Measurements from ENCODE around the gene OLFML3. TPM values are rescaled to one million over a fixed set of nuclear protein-coding genes. Genes with fewer than 3 reads are reported as not detected.

Gene OLFML3, protein sequence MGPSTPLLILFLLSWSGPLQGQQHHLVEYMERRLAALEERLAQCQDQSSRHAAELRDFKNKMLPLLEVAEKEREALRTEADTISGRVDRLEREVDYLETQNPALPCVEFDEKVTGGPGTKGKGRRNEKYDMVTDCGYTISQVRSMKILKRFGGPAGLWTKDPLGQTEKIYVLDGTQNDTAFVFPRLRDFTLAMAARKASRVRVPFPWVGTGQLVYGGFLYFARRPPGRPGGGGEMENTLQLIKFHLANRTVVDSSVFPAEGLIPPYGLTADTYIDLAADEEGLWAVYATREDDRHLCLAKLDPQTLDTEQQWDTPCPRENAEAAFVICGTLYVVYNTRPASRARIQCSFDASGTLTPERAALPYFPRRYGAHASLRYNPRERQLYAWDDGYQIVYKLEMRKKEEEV
- total RNA-seq (15.4 and 16.0 TPM in 2 replicates), polyA plus RNA-seq (9.7 and 13.5 TPM in 2 replicates)

DNA sequence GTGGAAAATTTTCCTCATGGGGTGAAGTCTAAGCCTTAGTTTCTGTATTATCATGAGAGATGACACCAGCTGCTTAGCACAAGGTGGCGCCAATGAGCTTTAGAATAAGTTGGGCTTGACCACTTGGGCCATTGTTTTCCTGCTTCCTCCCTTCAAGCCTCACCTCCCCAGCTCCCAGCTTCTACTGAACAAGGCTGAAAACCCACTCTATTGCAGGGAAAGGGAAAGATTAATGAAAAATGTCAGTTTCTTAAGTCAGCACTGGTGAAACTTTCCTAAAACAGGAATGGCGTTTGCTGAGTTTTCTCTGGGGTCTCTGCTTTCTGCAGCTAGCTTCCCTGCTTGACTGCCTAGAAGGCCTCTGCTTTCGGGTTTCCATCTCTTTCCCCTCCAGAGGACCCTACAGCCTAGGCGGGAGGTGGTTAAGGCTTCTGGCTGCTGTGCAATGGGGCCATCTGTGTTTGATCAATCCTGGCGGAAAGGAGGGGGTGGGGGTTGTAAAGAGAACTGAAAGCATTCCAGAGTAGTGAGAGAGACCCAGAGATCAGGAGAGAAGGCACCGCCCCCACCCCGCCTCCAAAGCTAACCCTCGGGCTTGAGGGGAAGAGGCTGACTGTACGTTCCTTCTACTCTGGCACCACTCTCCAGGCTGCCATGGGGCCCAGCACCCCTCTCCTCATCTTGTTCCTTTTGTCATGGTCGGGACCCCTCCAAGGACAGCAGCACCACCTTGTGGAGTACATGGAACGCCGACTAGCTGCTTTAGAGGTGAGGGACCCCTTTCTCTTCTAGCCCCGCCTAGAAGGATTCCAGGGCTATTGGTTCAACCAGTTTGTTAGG, at the start of gene OLFML3:
Gene OLFML3 (plus strand): TSS at position 612 of the 840 bp plus-strand sequence. CDS start 43 bp downstream, at position 655.
- Histone ChIP-seq H3K36me3 (peaks cover 2% of the 10 kb centered on the region), H3K4me1 (ENCODE audit: low read depth) (peaks cover 21% of the 10 kb centered on the region), H3K27ac (peak within 1 kb of the TSS; percentile 91), H3K27me3 (no peaks in the 10 kb centered on the region), H3K4me3 (no peak within 1 kb of the TSS), H3K9me3 (ENCODE audit: low read depth) (no peaks in the 10 kb centered on the region)
- DNase-seq (ENCODE audit: low read depth in 1 of 2, low spot score in 1 of 2) = peak; percentile 93 to 98
- TF ChIP-seq, protein P1, sequence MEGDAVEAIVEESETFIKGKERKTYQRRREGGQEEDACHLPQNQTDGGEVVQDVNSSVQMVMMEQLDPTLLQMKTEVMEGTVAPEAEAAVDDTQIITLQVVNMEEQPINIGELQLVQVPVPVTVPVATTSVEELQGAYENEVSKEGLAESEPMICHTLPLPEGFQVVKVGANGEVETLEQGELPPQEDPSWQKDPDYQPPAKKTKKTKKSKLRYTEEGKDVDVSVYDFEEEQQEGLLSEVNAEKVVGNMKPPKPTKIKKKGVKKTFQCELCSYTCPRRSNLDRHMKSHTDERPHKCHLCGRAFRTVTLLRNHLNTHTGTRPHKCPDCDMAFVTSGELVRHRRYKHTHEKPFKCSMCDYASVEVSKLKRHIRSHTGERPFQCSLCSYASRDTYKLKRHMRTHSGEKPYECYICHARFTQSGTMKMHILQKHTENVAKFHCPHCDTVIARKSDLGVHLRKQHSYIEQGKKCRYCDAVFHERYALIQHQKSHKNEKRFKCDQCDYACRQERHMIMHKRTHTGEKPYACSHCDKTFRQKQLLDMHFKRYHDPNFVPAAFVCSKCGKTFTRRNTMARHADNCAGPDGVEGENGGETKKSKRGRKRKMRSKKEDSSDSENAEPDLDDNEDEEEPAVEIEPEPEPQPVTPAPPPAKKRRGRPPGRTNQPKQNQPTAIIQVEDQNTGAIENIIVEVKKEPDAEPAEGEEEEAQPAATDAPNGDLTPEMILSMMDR (IDR thresholded peaks at IDR 0.05; ENCODE audit: low read depth, low read length) = peak; percentile 70

DNA sequence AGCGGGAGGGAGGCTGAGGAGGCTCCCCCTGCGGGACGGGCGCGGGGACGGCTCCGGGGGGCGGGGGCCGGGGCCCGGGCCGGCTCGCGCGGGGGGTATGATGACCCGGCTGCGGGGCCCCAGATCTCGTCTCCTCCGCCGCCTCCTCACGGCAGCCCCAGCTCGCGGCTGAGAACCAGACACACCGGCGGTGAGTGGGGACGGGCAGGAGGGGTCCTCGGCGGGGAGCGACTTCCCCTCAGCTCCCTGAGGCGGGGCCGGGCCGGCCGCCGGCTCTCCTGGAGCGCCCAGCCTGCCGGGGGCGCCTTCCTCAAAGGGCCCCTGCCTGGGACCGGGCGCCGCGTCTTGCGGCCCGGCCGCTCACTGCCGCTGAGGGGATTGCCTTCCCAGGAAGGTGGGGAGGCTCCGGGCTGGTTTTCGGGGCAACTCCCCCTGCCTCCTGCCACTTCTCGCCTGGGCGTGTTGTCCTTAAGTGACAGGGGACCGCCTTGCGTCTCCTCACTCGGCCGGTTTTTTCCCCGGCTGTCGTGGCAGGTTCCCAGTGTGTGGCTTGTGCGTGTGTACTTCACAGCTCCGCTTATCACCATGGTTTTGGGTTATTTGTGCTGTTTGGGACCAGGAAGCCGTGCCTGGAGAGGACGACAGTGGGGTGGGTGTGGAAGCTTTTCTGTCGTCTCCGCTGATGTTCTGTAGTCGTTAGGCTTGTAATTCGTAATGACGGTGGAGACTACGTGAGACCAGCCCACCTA, 49.4 kb upstream of the OLFML3 start:
- no peaks in the 10 kb centered on the region for H3K27me3 ChIP-seq
- no peaks in the 10 kb centered on the region for H3K9me3 ChIP-seq (ENCODE audit: low read depth)
- DNase-seq (ENCODE audit: low read depth in 1 of 2, low spot score in 1 of 2) = peak; percentile 34 to 71
- peak overlapping the region; percentile 88 for H3K27ac ChIP-seq
- peak overlapping the region; percentile 85 for H3K4me3 ChIP-seq
- H3K4me1 ChIP-seq (ENCODE audit: low read depth) = peaks cover 24% of the 10 kb centered on the region
- no peaks in the 10 kb centered on the region for H3K36me3 ChIP-seq
- TF ChIP-seq, protein P1 (IDR thresholded peaks at IDR 0.05; ENCODE audit: low read depth, low read length) = peak; percentile 23

DNA sequence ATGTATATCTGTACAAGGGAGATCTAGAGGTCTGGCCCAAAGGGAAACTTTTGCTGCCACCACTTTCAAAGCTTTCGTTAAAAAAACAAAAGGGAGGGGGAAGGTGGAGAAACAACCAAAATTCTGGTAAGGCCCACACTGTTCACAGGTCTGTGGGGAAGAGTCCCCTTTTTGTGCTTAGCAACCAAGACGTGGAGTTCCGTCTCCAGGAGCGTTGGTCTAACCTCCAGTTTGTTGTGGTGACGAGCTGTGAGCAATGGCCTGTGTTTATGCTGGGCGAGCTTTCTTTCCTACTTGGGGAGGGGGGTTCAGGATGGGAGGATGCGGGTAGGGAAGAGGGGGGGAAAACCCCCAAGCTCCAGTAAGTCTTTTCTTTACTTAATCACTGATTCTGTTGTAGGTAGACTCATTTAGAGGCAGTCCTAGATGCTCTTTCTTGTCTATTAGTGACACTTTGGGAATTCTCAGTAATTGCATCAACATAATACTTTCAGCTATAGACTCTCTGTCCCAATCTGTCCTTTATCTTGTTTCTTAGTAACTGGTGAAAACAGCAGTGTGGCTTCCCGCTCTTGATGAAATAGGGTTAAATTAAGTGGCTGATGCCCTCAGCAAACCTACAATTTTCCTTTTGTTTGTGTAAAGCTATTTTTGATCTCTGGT, 48.6 kb upstream of the OLFML3 start:
- peak; percentile 18 to 71 for DNase-seq (ENCODE audit: low read depth in 1 of 2, low spot score in 1 of 2)
- peak overlapping the region; percentile 88 for H3K27ac ChIP-seq
- no peaks in the 10 kb centered on the region for H3K27me3 ChIP-seq
- H3K4me1 ChIP-seq (ENCODE audit: low read depth) = peaks cover 24% of the 10 kb centered on the region
- H3K9me3 ChIP-seq (ENCODE audit: low read depth) = no peaks in the 10 kb centered on the region
- TF ChIP-seq, protein P1 (IDR thresholded peaks at IDR 0.05; ENCODE audit: low read depth, low read length) = no peak
- peak overlapping the region; percentile 85 for H3K4me3 ChIP-seq
- no peaks in the 10 kb centered on the region for H3K36me3 ChIP-seq

DNA sequence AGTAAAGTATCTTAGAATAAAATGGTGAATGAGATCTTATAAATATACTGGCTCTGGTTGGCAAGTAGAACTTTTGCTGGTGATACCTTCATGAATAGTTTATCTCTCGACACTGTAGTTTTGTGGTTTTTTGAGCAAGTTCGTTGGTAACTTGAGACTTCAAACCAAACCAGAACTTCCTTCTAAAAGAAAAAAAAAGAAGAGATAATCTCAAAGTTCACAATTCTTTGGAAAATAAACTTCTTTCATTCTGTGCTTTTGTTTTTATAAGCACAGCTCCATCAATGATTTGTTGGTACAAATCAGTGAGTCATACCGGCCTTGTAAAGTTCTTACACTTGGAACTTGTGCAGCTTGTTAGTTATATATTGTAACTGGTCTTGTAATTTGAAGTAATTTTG, 47.8 kb upstream of the OLFML3 start:
- TF ChIP-seq, protein P1 (IDR thresholded peaks at IDR 0.05; ENCODE audit: low read depth, low read length) = no peak
- Histone ChIP-seq H3K9me3 (ENCODE audit: low read depth) (no peaks in the 10 kb centered on the region), H3K27ac (no peak overlapping the region), H3K36me3 (no peaks in the 10 kb centered on the region), H3K27me3 (no peaks in the 10 kb centered on the region), H3K4me3 (peak overlapping the region; percentile 85), H3K4me1 (ENCODE audit: low read depth) (peaks cover 24% of the 10 kb centered on the region)
- peak in 1 of 2 donors; percentile 71 for DNase-seq (ENCODE audit: low read depth in 1 of 2, low spot score in 1 of 2)

DNA sequence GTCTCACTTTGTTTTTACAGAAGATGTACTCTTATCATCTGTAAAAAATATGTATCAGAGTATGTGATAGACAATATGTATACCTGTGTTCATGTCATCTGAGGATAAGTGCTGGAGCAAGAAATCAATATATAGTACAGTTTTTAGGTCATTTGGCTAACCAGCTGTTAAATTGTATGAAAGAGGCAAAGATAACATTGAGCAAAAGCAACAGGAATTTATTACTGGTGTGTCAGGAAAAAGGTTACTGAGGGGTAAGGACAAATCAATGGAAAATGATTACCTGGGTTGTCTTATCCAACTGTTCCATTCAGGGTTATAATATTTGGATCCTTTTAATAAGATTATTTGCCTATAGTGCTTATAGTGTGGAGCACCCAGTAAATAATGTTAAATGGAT, 45.3 kb upstream of the OLFML3 start:
- peaks cover 16% of the 10 kb centered on the region for H3K4me1 ChIP-seq (ENCODE audit: low read depth)
- H3K9me3 ChIP-seq (ENCODE audit: low read depth) = no peaks in the 10 kb centered on the region
- no peak overlapping the region for H3K27ac ChIP-seq
- H3K36me3 ChIP-seq = no peaks in the 10 kb centered on the region
- no peaks in the 10 kb centered on the region for H3K27me3 ChIP-seq
- H3K4me3 ChIP-seq = no peak overlapping the region
- TF ChIP-seq, protein P1 (IDR thresholded peaks at IDR 0.05; ENCODE audit: low read depth, low read length) = no peak
- DNase-seq (ENCODE audit: low read depth in 1 of 2, low spot score in 1 of 2) = no peak

Measured in cardiac muscle cell (in vitro differentiated cells and primary cell).